Left lung (tissue), 10 donors: ENCODE results near the gene POP7. TPM values are rescaled to one million over a fixed set of nuclear protein-coding genes. Genes with fewer than 3 reads are reported as not detected.
"Not testable (repeated sequence)": the region's sequence is repeated elsewhere in the genome, so short reads cannot be mapped to it uniquely, and the experiment has no call there.

Source experiments
- ATAC-seq: fragments of 200-7000 bp; cut with Tn5 transposase; one replicate; pipeline ENCODE4 v1.9.1; 2020; ENCODE audit warnings: moderate library complexity
- DNase-seq, 4 donors: peaks; one replicate each; pipeline ENCODE4 v3.0.0-alpha.2; 2013 to 2020
- H3K27ac ChIP-seq, 2 donors: fragments of 200-600 bp; sonication (generic) in 1 of 2; one replicate each; pipeline versions ENCODE4 v1.5.0 to v1.8.0; 2020 to 2021
- H3K27me3 ChIP-seq, 2 donors: fragments of 200-600 bp; sonication (generic) in 1 of 2; one replicate each; pipeline versions ENCODE4 v1.5.0 to v1.8.0; 2020 to 2021
- H3K36me3 ChIP-seq, 2 donors: fragments of 200-600 bp; sonication (generic) in 1 of 2; one replicate each; pipeline versions ENCODE4 v1.5.0 to v1.8.0; 2020 to 2021
- H3K4me1 ChIP-seq, 2 donors: fragments of 200-600 bp; one replicate each; pipeline ENCODE4 v1.8.0; 2021
- H3K4me3 ChIP-seq, 2 donors: fragments of 200-600 bp; sonication (generic) in 1 of 2; one replicate each; pipeline versions ENCODE4 v1.5.0 to v1.8.0; 2020 to 2021; ENCODE audit warnings: mild to moderate bottlenecking in 1 of 2
- H3K9me3 ChIP-seq, 2 donors: fragments of 200-600 bp; sonication (generic) in 1 of 2; one replicate each; pipeline versions ENCODE4 v1.5.0 to v1.8.0; 2020 to 2021
- intact Hi-C, 2 donors: fragments of 100-400 bp; cut with DNase I; formaldehyde crosslinking; loops; one replicate each; pipeline versions ENCODE4 v1.11.2 to v1.14.2; 2022
- polyA plus RNA-seq, 6 donors: library from polyadenylated mRNA; unstranded; fragments of 120-200 nt; gene quantifications; one replicate each; pipeline ENCODE4 v1.2.1, GENCODE V29; 2013; ENCODE audit not compliant: insufficient read length in 6 of 6
- total RNA-seq, 2 donors: library from RNA; stranded (reverse); fragmentation: NEBNext Ultra II Directional; extraction: Animal tissue kit (Norgen Biotek cat#: 25700); gene quantifications; one replicate each; pipeline ENCODE4 v1.2.1, GENCODE V29; 2021
- TF ChIP-seq, protein P1 (sequence below), 2 donors: fragments of 200-600 bp; sonication (generic) in 1 of 2; IDR thresholded peaks; one replicate each; pipeline versions ENCODE4 v1.5.0 to v1.8.0; 2021; ENCODE audit warnings: antibody characterized with exemption in 2 of 2
- donor health status: DM: no; HTN: yes; CAD: no.
- donor health status: DM: no; HTN: no; CAD: no.

Gene POP7
- total and polyA plus RNA-seq, 8 donors = 15.8 to 29.7 (median 21.4) TPM

DNA sequence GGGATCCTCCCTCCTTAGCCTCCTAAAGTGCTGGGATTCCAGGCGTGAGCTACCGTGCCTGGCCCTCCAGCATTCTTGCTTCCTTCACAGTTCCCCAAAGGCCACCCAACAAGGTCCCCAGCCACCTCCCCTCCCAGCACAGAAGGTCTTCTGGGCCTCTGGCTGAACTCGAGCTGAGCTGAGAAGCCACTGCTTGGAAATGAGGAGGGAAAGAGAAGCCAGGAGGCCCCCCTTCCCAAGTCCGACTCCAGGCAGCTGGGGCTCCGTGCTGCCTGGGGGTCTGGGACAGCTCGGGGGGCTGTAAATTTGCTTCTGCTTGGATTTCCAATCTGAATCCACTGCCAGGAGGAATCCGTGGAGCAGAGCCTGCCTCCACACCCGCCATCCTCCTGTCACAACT is 8.8 kb downstream of the POP7 start:
- Histone ChIP-seq H3K4me1 (no peaks in the 10 kb centered on the region), H3K27me3 (peaks cover under 1 to 8% of the 10 kb centered on the region in 2 donors), H3K27ac (no peak overlapping the region), H3K36me3 (no peaks in the 10 kb centered on the region), H3K4me3 (no peak overlapping the region), H3K9me3 (peaks cover 0 to 8% of the 10 kb centered on the region in 2 donors)
- no peak for ATAC-seq
- TF ChIP-seq, protein P1, sequence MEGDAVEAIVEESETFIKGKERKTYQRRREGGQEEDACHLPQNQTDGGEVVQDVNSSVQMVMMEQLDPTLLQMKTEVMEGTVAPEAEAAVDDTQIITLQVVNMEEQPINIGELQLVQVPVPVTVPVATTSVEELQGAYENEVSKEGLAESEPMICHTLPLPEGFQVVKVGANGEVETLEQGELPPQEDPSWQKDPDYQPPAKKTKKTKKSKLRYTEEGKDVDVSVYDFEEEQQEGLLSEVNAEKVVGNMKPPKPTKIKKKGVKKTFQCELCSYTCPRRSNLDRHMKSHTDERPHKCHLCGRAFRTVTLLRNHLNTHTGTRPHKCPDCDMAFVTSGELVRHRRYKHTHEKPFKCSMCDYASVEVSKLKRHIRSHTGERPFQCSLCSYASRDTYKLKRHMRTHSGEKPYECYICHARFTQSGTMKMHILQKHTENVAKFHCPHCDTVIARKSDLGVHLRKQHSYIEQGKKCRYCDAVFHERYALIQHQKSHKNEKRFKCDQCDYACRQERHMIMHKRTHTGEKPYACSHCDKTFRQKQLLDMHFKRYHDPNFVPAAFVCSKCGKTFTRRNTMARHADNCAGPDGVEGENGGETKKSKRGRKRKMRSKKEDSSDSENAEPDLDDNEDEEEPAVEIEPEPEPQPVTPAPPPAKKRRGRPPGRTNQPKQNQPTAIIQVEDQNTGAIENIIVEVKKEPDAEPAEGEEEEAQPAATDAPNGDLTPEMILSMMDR (IDR thresholded peaks at IDR 0.05) = no peak
- intact Hi-C loops = no loop called here
- peak in 1 of 4 donors; percentile 37 for DNase-seq

DNA sequence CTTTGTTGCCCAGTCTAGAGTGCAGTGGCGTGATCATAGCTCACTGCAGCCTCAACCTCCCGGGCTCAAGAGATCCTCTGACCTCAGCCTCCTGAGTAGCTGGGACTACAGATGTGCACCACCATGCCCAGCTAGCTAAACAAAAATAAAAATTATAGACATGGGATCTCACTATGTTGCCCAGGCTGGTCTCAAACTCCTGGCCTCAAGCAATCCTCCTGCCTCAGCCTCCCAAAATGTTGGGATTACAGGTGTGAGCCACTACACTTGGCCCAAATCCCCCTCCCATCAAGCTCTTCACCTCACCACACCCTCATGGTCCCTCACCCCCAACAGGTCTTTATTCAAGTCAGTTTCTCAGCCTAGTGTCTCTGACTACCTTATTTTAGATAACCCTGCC is 11.2 kb downstream of the POP7 start:
- H3K4me1 ChIP-seq, DNase-seq, H3K36me3 ChIP-seq, H3K4me3 ChIP-seq, intact Hi-C loops, H3K27ac ChIP-seq, H3K9me3 ChIP-seq, ATAC-seq: not testable (repeated sequence)
- peaks cover 19 to 31% of the 10 kb centered on the region in 2 donors for H3K27me3 ChIP-seq

DNA sequence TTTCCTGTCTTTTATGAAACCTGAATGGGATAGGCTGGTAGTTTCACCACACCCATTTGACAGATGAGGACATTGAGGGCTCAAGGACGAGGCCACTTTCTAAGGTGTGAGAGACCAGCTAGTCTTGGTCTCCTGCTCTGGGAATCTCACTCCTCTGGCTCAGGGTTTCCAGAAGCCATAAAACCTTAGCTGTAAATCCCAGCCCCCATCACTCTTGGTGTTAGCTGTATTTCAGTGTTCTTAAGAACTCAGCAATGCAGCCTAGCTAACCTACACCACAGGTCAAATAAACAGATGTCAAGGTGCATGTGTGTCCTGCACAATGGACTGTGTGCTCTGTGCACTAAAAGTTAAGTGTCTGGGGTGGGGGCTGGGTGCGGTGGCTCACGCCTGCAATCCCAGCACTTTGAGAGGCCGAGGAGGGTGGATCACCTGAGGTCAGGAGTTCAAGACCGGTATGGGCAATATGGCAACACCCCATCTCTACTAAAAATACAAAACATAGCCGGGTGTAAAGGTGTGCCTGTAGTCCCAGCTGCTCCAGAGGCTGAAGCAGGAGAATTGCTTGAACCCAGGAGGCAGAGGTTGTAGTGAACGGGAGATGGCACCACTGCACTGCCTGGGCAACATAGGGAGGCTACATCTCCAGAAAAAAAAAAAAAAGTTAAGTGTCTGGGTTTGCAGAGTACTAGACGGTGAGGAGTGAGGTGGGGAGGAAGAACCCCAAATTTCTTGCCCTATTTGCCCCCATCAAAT is 13.8 kb downstream of the POP7 start:
- Histone ChIP-seq H3K27ac (no peak overlapping the region), H3K9me3 (peaks cover 0 to 8% of the 10 kb centered on the region in 2 donors), H3K4me3 (no peak overlapping the region), H3K4me1 (no peaks in the 10 kb centered on the region), H3K27me3 (peaks cover 22 to 48% of the 10 kb centered on the region in 2 donors), H3K36me3 (no peaks in the 10 kb centered on the region)
- intact Hi-C loops = no loop called here
- ATAC-seq = no peak
- DNase-seq = peak in 1 of 4 donors; percentile 18
- TF ChIP-seq, protein P1 (IDR thresholded peaks at IDR 0.05) = no peak

DNA sequence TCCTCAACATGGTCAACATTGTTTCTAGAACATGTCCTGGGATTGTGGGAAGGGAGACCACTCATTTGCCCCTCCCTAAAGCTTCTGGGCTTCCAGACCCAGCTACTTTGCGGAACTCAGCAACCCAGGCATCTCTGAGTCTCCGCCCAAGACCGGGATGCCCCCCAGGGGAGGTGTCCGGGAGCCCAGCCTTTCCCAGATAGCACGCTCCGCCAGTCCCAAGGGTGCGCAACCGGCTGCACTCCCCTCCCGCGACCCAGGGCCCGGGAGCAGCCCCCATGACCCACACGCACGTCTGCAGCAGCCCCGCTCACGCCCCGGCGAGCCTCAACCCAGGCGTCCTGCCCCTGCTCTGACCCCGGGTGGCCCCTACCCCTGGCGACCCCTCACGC is 14.4 kb downstream of the POP7 start, which contains the start of gene EPO:
EPO (plus strand) TSS at position 190 of the 392 bp plus-strand sequence. CDS start 513 bp downstream, outside the sequence.
- TF ChIP-seq, protein P1 (IDR thresholded peaks at IDR 0.05) = no peak
- H3K27me3 ChIP-seq = peaks cover 22 to 48% of the 10 kb centered on the region in 2 donors
- no peak within 1 kb of the TSS for H3K4me3 ChIP-seq
- DNase-seq = no peak
- intact Hi-C loops = no loop called here
- H3K27ac ChIP-seq = no peak within 1 kb of the TSS
- H3K4me1 ChIP-seq = peaks cover 2 to 5% of the 10 kb centered on the region in 2 donors
- H3K9me3 ChIP-seq = peaks cover 0 to 8% of the 10 kb centered on the region in 2 donors
- H3K36me3 ChIP-seq = no peaks in the 10 kb centered on the region
- no peak for ATAC-seq

DNA sequence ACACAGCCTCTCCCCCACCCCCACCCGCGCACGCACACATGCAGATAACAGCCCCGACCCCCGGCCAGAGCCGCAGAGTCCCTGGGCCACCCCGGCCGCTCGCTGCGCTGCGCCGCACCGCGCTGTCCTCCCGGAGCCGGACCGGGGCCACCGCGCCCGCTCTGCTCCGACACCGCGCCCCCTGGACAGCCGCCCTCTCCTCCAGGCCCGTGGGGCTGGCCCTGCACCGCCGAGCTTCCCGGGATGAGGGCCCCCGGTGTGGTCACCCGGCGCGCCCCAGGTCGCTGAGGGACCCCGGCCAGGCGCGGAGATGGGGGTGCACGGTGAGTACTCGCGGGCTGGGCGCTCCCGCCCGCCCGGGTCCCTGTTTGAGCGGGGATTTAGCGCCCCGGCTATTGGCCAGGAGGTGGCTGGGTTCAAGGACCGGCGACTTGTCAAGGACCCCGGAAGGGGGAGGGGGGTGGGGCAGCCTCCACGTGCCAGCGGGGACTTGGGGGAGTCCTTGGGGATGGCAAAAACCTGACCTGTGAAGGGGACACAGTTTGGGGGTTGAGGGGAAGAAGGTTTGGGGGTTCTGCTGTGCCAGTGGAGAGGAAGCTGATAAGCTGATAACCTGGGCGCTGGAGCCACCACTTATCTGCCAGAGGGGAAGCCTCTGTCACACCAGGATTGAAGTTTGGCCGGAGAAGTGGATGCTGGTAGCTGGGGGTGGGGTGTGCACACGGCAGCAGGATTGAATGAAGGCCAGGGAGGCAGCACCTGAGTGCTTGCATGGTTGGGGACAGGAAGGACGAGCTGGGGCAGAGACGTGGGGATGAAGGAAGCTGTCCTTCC is 15.0 kb downstream of the POP7 start:
- Histone ChIP-seq H3K4me1 (peaks cover 4 to 8% of the 10 kb centered on the region in 2 donors), H3K36me3 (no peaks in the 10 kb centered on the region), H3K4me3 (no peak overlapping the region), H3K27me3 (peaks cover 22 to 48% of the 10 kb centered on the region in 2 donors), H3K27ac (no peak overlapping the region), H3K9me3 (peaks cover 0 to 8% of the 10 kb centered on the region in 2 donors)
- intact Hi-C loops = no loop called here
- DNase-seq = peak in 1 of 4 donors; percentile 61
- TF ChIP-seq, protein P1 (IDR thresholded peaks at IDR 0.05) = no peak
- ATAC-seq = no peak
